GM21381 (cell line): ENCODE results near the gene RAB44.

Experiments used
- ATAC-seq: cut with Tn5 transposase; IDR thresholded peaks from one replicate; pipeline ENCODE4 v1.9.1; 2021; ENCODE audit warnings: mild to moderate bottlenecking, moderate library complexity; ENCODE audit not compliant: unreplicated experiment

The RAB44 gene

DNA sequence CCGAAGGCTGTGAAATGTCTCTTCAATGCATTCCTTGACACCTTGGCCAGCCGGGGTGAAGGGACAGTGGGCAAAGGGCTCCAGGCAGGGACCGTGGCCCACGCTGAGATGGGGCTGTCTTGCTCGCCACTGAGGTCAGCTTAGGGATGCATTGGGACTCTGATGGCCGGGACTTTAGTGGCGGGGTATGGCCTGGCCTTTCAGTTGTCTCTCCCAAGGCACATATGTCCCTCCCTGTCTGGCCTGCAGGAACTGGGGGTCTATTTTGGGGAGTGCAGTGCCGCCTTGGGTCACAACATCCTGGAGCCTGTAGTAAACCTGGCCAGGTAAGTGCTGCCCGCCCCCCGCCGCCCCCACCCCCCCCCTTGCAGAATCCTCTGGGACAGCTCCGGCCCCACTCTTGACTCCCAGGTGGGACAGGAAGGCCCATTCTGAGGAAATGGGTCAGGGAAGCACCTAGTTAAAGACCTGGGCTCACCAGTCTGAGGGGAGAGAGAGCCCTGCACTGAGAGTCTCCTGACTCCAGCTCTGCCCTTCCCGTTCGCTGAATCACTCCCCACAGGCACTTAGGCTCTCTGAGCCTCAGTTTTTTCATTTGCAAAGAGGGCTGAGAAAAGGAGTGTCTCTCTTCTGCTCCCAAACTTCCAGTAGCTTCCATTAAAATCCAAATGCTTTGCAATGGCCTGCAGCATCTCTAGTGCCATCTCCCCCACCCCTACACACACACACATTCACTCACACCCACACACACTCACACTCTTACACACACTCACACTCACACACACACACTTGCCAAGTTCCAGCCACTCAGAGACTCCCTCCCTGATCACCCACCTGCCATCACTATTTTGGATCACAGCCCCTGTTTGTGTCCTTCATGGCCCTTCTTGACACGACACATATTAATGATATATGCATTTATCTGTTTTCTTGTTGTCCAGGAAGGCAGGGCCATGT is 33.1 kb downstream of the RAB44 start:
- ATAC-seq: no peak

DNA sequence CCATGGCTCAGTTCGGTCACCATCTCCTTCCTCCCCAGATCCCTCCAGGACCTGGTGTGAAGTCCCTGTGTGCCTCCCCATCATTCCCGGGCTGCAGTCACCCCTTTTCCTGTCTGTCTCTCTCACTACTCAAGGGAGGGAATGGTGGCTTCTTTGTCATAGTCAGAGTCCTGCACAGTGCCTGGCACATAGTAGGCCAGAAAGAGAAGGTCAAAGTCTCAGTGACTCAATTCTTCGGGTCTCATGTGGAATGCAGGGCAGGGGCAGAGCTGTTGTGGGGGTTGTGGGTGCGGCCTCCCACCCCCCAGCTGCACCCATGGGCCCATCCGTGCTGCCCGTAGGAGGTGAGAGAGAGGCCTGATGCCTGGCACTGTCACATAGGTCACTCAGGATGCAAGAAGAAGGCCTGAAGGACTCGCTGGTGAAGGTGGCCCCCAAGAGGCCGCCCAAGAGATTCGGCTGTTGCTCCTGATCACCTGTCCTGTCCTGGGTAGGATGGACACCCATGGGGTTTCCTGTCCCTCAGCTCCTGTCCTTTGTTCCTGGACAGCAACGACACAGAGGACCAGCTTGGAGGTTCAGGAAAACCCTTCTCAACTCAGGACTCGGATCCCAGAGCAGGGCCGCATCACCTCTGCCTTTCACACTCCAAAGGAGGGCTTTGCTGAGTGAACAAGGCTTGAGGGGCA is 34.1 kb downstream of the RAB44 start:
- no peak for ATAC-seq

DNA sequence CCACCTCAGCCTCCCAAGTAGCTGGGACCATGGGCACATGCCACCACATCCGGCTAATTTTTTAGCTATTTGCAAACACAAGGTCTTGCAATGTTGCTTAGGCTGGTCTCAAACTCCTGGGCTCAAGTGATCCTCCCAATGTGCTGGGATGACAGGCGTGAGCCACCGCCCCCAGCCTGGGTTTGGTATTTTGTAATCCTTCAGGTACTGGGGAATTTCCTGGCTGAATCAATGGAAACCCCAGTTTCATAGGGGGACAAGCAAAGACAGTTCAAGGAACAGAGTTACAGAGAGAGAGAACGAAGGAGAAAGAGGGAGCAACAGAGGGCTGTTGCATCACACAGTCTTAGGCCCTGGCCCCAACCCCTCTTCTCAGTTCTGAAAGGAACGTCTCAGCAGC is 35.7 kb downstream of the RAB44 start:
- ATAC-seq: no peak

DNA sequence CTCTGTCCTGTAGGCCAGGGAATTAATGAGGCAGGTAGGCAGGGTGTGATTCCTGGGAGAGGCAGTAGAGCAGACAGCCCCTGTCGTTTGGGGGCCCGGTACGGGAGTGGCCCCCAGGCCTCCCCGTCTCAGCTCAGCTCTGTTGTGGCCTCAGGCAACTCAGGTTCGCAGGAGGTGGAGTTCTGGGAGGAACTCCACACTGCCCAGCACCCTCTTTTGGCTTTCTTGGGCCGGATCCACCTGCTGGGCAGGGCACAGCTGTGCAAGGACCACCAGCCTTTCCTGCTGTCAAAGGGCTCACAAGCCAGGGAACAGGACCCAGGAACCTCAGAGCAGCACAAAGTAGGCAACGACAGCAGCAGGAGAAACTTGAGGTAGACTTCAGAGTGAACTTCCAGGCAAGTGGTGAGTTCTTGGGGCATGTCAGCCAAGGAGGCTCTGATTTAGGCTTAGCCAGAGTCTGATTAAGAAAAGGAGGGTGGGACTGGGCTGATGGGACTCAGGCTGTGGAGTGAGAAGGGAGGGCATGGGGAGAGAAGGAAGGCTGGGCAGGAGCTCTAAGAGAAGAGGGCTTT is 36.9 kb downstream of the RAB44 start:
- no peak for ATAC-seq

DNA sequence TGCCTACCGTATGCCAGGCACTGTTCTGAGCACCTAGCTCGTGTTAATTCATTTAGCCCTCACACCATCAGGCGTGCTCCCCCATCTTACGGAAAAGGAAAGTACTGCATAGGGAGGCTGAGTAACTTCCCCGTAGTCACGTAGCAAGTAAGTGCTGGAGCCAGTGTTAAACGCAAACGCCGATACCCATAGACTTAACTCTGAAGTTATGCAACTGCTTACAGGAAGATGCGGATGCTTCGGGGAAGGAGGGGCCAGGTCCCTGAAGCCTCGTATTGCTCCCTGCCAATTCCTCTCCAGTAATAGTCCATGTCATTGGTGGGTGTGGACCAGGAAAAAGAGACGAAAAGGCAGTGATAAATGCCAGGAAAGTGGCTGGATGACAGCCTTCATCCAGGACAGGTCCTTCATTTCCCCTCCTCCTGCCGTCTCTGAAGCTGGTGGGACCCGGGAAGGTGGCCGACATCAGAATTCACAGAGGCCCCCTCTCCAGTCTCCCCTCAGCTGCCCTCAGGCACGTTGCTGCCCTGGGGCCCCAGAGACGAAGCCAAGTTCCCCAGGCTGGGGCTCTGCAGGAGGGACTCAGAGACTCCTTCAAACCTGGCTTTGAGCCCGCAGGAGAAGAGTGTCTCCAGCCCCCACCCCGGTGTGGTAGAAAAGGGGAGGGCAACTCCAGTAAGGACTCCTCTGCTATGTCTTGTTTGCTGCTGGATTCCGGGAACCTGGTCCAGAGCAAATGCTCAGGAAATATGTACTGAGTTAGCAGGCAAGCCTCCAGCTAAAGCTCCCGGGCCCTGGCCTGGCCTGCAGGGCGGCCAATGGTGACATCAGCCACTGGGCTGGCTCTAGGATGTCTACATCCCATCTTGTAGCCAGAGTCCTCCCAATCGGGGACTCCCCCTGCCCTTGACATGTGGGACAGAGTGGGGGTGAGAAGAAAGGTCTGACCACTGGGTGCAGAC is 37.8 kb downstream of the RAB44 start:
- ATAC-seq: no peak

DNA sequence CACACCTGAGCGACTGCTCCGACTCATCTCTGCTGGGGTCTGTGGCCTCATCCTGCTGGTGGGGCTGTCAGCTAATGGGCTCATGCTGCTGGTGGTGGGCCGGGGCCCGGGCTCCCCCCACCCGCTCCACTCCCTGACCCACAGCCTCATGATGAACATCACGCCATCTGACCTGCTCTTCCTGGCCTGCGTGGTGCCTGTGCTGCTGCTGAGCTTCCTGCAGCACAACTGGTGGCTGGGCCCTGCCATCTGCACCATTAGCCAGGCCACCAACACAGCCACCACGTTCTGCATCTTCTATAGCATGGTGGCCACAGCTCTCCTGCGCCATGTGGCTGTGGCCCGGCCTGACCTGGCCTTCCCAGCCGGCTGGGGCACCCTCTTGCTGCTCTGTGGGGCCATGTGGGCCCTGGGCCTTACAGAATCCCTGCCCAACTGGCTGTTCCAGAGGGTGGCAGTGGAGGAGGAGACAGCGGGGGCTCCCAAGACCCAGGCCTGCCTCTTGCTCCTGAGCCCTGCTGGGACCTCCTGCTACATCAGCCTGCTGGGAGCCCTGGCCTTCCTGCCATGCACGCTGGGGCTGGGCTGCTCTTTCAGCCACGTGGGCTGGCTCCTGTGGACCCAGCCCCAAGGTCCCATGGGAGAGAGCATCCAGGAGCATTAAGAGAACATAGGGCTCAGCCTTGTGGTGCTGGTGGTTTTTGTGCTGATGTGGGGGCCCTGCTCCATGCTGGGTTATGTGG is 39.6 kb downstream of the RAB44 start:
- no peak for ATAC-seq

DNA sequence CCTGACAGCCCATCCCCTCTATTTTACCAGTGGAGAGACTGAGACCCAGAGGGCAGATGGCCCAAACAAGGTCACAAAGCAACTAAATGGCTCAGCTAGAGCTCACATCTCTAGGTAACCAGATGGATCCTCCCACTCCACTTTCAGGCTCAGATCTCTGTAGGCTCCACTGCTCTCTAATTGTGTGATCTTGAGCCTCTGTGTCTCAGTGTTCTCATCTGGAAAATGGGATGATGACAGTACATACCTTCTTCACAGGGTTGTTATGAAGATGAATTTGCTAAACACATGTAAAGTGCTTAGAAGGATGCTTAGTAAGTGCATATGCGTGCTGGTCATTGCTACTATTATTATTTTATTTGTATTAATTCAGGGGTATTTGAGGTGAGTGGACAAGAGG is 40.5 kb downstream of the RAB44 start:
- no peak for ATAC-seq

DNA sequence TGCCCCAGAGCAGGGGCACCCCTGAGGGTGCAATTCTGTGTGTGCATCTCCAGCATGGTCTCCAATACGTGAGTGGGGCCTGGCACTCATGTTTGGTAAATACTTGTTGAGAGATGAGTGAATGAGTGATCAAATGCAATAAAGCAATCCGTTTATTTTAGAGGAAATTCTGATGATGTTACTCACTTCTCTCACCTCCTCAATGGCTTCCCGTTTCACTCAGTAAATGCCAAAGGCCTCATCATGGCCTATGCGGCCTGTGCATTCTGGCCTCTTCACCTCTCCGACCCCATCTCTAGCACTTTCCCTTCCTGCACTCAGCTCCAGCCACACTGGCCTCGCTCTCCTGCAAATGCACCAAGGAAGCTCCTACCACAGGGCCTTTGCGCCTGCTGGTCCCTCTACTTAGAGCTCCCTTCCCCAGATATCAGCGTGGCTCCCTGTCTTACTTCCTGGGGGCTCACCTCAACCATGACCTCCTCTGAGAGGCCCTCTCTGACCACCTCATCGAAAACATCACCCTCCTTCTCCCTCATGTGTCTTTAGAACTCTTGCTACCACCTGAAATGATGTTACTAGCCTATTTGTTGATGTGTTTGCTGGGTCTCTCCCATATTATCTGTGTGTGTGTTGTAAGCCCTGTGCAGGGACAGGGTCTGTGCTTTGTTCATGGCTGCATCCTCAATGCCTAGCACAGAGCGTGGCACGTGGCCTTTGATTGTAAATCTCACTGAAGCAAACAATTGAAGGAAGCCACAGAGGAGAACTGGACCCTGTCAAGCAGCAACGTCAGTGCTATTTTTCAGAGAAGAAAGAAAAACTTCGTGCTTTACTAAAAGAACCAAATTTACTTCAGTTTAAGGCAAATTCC is 42.6 kb downstream of the RAB44 start:
- ATAC-seq: no peak

DNA sequence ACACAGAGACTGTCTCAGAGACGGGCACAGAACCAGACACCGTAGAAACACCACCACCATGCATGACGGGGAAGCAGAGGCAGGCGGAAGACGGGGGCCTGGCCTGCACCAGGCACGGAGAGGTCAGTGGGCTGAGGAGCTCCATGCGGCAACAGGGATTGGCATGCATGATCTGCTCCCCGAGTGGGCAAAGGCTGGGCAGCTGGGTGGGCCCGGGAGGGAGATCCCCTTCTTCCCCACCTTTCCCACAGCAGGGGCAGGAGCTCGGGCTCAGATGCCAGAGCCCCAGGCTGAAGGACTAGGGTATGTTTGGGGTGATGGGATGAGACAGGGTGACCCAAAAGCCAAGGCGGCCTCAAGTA is 43.2 kb downstream of the RAB44 start:
- no peak for ATAC-seq

DNA sequence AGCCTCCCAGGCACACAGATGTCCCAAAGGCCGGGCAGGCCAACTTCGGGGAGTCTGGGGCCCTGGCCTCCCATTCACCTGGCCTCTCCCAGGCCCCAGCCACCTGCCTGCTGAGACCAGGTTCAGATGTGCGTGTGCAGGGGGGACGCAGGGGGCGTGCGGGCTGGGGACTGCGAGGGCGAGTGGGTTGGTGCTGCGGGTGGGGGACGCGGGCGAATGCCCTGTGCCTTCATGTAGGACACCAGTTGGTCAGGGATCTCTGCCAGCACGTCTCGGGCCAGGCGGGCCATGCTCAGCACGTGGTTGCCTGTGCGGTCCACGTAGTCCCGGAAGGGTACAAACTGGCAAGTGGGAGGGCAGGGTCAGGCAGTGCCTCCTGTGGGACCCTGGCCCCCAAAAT is 44.5 kb downstream of the RAB44 start:
- no peak for ATAC-seq

DNA sequence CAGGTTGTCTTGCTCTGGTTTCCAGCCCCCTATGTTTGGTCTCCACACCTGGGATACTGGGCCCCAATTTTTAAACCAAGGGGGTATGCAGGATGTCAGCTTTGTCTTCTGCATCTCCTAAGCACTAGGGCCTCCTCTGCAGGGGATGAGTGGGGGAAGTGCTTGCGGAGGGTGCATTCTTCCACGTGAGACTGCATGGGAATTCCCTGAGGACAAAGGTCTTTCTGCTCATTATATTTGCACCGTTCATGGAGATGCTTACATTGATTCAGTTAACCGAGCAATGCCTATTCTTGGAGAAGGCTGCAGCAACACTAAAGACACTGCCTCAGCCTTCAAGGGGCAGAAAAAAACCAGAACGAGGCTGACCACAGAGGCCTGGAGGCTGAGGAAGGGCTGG is 45.4 kb downstream of the RAB44 start:
- ATAC-seq: no peak

DNA sequence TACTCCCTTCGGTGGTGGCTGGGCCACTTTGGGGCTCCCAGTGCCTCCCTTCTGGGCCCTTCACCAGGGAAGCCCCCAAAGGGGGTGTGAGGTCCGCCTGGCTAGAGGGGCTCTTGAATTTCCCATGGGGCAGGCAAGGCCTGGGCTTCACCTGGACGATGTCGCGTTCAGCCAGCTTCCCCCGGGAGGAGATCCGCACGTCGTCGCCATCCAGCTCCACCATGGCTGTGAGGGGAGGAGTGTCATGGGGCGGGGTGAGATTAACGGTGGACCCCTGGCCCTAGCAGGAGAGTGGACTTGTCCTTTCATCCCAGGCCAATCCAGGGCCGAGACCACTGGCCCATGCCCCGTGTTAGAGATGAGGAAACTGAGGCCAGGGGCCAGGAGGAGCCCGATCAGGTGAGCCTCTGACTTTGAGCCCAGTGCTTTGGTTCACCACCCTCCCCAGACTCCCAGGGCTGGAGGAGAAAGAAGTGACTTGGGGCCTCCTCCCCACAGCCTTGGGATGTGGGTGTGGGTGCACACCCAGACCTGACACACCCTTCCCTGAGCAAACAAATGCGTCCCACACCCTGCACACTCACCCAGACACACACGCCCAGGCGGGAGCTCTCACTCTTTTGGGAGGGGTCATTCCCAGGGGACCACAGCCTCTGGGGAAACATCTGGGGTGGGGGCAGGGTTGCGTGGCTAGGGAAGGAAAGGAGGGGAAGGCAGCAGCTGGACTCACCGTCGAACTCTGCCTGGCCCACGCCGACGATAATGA is 46.1 kb downstream of the RAB44 start:
- no peak for ATAC-seq

DNA sequence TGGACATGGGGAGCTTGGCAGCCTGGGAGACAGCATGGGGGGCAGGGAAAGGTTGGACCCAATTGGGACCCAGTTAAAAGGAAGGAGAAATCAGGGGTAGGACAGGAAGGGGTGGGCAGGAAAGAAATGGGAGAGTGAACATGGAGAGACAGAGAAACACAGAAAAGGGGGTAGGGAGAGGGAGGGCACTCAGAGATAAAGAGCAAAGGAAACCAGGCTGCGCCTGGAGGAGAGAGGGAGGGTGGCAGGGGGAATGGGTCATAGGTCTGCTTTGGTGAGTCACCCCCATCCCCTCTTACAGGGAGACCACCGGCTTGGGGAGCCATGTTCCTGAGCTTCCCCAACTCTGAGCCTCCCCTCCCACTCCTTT is 46.7 kb downstream of the RAB44 start:
- ATAC-seq: no peak

DNA sequence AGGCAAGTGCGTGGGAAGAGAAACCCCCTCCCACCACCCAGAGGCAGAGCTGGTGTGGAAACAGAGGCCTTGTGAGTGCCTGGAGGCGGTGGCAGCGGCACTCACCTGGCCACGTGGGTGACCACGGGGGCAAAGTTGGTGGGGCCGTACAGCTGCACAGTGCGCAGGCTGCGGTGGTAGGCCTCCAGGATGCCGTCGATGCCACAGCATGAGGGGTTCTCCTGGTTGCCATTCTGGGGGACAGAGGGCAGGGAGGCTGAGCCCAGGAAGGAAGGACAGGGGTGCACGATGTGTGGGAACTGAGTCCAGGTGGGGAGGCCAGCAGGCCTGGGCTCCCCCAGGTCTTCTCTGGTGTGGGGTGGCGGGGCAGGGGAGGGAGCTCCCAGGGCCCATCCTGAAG is 47.7 kb downstream of the RAB44 start:
- ATAC-seq: no peak

DNA sequence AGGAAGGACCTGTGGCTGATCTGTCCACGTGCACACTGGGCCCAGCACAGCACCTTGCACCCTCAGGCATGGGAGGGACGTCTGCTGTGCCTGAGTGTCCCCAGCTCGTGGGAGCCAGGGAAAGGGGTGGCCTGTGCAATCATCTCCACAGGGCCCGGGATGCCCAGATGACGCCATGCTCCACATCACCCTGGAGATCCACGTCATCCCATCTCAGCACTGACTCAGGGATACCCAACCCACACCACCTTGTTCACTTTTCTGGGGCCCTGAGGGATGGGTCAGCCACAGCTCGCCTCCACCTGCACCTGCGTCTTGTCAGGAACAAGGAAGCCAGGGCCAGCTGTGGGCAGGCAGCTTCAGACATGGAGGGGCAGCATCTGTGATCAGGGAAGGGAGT is 48.2 kb downstream of the RAB44 start:
- no peak for ATAC-seq

DNA sequence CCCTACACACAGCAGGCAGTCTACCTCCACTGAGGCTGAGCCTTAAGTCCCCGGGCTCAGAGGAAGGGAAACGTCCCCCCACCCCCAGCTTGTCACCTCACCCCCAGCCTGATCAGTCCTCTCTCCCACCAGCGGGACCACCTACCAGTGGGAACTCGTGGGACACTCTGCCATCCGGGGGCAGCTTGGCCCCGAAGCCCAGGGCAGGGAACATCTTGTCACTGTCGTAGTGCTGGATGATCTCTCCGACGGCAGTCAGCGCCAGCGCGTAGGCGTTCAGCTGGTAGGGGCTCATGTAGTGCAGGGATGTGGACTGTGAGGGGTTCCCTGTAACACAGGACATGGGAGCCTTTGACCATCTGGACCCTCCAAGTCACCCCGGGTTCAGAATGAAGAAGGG is 48.6 kb downstream of the RAB44 start:
- no peak for ATAC-seq

DNA sequence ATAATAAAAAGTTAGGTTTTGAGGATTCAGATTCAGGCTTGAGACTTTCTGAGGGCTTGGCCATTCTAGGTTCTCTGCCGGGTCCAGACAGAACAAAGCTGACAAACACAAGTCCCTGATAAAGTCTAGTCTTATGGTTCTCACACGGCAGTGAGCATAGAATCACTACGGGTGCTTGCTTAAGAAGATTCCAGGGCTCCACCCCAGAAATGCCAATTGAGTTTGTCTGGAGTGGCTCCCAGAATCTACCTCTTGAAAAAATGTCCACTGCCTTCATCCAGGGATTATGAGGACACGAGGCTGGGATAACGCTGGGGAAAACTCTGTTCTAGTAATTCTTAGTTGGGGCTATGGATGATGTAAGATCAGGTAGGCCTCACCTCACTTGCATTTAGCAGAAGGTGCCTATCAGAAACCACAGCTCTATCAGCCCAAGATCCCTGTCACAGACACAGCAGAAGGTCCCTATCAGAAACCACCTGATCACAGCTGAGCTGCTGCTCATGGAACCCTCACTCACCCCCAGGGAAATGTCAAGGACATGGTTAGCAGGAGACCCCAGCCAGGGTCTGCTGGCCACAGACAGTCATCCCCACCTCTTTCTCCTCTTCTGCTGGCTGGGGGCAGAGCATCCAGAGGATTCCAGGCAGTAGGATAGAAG is 52.3 kb downstream of the RAB44 start:
- ATAC-seq: no peak

DNA sequence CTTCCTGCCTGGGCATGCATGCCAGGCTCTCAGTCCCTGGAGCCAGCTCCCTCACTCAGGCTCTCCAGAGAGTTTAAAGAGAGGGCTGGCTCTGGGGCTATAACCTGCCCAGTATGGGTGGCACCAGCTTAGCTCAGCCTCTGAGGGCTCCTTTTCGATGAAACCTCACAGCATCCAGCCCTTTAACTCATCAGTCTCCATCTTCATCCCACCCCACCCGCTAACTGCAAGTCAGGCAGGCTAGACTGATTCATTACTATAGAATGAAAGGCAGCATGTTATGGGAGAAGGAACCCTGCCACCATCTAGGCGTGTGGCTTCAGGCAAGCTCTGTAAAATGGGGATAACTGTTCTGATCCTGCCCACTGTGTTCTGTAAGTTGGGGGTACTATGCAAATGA is 53.5 kb downstream of the RAB44 start:
- no peak for ATAC-seq
